Erythroblast (primary cell): Measurements from ENCODE around the gene AP1M1.

Experiments used
- DNase-seq, 2 experiments: peaks; one replicate each; lab custom pipeline; 2025; lab: John Stamatoyannopoulos, UW
- GATA1 ChIP-seq: IDR thresholded peaks from 2 replicates; pipeline ENCODE4 v1.6.1; 2011; ENCODE audit warnings: low read depth, mild to moderate bottlenecking, control low read depth, low read length, moderate library complexity
- POLR2A ChIP-seq: IDR thresholded peaks from 2 replicates; pipeline ENCODE4 v1.6.1; 2011; ENCODE audit warnings: mild to moderate bottlenecking, low read length

The AP1M1 gene

DNA sequence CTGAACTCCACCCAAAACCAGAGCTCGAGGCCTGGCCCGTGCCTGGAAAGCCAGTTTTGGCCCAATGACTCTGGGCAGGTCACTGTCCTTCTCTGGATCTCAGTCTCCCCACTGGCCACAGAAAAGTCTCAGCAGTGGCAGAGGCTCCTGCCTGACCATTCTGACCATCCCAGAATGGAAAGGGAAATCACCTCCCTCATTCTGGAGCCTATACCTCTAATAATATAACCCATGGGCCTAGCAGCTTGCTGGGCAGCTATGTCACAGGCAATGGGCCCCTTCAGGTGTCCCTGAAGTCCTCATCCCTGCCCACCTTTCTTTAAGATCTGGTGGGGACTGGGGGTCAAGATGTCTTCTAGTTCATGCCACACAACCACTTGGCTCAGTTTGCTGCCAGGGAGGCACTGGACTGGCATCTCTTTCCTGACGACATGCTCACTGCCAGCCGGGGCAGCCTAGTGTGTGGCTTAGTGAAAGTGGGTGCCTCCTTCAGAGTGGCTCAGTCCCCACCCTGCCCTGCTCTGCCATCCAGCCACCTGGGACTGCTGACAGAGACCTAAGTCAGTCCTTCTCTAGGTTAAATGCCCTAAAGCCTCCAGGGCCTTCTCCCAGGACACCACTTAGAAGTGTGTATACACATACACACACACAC is 62.6 kb downstream of the AP1M1 start:
- no peak for DNase-seq

DNA sequence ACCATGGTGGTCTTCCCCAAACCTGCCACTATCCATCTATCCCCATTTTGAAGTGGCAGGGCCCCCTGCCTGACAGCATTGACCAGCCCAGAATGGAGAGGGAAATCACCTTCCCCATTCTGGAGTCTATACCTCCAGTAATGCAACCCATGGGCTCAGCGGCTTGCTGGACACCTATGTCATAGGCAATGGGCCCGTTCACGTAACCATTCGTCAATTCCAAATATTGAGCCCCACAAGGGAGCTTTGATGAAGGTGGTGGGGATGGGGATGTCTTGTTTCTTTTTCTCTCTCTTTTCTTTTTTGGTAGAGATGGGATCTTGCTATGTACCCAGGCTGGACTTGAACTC is 63.1 kb downstream of the AP1M1 start:
- no peak for TF ChIP-seq POLR2A
- no peak for TF ChIP-seq GATA1
- DNase-seq: no peak

More for the DNA sequence above, 62.6 kb downstream of the AP1M1 start:
- no peak for TF ChIP-seq GATA1

DNA sequence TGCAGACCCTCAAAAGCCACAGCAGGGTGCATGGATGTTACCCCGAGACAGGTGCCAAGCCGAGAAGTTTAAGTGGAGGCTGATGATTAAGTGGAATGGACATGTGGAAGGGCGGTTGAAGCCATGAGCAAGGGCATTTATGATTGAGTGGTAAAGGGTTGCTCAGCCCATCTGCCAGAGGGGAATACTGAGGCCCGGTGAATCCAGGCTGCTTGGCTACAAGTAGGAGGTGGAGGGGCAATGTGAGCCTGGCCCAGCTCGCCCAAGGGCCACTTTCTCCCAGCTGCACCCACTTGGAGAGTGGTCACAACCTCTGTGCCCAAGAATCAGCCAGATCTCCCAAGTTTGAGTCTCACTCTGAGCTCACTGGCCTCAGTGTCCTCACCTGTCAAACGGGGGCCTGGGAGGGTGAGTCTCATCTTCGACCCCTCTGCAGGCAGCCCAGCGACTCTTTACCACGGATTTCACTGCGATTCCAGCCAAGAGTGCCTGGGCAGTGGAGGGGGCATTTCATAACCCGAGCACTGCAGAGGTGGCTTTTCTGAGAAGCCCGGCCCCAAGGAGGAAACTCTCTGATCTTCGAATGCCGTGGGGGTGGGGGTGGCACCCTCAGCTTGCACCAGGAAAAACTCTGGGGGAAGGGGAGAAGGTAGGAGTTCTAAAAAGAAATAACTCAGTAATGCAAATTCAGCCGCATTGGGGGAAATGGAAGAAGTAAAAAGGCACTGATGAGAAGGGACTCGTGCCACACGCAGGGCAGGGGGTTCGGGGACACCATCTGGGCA is 64.1 kb downstream of the AP1M1 start:
- TF ChIP-seq POLR2A (no peak), GATA1 (no peak)
- no peak for DNase-seq

DNA sequence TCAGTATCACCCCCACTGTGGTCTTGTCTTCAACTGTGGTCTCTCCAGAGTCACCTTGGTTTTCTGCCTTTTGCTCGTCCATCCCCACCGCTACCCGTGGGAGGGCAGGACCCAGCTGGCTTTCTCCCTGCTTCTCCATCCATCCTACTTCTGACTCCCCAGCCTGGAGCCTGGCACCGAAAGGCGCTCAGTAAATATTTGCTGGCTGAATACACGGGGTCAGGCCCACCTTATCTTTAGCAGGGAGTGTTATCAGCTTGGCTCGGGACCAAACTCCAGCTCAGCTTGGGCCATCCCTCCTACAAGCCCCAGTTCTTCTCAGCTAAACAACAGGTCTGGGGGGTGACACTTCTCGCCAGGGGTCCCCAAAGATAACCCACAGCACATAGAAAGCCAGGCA is 64.9 kb downstream of the AP1M1 start:
- TF ChIP-seq GATA1 (no peak), POLR2A (no peak)
- DNase-seq: peak; percentile 71 to 77

DNA sequence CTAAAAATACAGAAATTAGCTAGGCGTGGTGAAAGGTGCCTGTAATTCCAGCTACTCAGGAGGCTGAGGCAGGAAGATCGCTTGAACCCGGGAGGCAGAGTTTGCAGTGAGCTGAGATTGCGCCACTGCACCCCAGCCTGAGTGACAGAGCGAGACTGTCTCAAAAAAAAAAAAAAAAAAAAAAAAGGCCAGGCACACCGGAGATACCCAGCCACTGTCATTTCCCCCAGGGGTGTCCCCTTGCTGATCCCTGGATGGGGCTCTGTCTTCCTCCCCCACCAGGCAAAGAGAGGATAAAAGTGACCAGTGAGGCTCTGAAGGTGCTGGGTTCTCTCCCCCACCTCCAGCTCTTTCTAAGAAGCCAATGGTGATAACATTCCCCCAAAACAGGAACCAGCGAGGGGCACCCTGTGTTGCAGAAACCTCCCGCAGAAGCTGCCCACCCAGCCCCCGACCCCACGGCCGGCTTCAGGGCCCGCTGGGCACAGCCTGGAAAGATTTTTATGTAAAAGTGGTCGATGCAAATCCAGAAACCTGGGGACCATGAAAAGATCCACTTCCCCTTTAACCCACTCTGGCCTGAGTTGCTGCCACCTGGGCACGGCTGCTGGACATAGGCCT is 65.5 kb downstream of the AP1M1 start:
- TF ChIP-seq POLR2A: no peak
- no peak for TF ChIP-seq GATA1
- DNase-seq: no peak

DNA sequence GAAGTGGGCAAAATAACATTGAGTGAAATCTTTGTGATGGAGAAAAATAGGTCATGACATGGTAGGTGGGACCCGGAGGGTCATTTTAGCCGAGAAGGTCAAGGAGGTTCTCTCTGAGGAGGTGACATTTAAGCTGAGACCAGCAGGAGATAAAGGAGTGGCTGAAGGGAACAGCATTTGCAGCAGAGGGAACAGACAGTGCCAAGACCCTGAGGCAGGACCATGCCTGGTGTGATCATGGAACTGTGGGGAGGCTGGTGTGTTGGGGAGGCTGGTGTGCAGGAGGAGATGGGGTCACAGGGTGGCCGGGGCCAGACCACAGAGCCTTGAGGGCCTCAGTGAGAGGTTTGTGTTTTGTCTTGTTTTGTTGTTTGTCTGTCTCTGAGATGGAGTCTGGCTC is 67.5 kb downstream of the AP1M1 start:
- no peak for TF ChIP-seq GATA1
- TF ChIP-seq POLR2A: no peak
- no peak for DNase-seq

DNA sequence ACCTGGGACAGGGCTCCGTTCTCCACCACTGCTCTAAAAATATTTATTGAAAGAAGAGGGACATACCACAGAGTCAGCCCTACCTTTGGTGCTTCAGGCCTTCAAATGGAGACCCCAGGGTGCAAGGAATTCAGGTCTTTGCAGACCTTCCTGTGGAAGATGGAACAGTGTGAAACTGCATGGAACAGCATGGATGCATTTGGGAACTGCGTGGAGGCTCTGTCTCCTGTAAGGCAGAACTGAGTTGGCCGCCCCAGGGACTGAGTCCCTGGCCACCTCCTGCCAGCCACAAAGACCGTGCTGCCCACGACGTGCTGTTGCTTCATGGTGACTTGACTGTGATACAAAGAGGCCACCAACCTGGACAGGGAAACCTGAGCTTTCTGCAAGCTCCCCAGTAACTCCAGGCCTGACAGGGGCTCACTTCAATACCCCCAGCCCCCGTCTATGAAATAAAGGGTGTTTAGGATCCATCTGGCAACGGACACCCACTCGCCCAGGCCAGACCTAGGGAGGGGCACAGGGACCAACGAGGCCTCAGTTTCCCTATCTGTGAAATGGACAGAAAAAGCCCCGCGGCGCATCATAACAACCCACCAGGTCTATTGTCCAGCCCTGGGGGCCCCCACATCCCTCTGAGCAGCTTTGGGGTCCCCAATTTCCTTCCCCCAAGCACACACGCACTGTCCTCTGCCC is 68.3 kb downstream of the AP1M1 start:
- TF ChIP-seq GATA1: no peak
- TF ChIP-seq POLR2A: no peak
- no peak for DNase-seq

DNA sequence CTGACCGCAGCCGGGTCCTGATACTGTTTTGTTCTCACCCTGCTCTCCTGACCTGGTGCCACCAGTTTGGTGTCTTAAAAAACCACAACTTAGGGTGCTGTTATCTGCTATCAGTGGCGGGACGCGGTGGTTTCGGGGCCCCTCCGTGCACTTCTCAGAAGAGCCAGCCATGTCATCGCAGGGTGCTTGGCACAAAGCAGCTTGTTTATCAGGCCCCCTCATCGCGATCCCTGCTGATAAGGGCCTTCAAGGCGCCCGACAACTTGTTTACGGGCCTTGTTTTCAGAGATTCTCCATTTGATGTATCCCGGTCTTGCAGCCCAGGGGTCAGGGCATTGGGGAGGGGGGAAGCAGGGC is 68.9 kb downstream of the AP1M1 start:
- peak in 1 of 2 experiments; percentile 33 for DNase-seq
- TF ChIP-seq POLR2A (no peak), GATA1 (no peak)

DNA sequence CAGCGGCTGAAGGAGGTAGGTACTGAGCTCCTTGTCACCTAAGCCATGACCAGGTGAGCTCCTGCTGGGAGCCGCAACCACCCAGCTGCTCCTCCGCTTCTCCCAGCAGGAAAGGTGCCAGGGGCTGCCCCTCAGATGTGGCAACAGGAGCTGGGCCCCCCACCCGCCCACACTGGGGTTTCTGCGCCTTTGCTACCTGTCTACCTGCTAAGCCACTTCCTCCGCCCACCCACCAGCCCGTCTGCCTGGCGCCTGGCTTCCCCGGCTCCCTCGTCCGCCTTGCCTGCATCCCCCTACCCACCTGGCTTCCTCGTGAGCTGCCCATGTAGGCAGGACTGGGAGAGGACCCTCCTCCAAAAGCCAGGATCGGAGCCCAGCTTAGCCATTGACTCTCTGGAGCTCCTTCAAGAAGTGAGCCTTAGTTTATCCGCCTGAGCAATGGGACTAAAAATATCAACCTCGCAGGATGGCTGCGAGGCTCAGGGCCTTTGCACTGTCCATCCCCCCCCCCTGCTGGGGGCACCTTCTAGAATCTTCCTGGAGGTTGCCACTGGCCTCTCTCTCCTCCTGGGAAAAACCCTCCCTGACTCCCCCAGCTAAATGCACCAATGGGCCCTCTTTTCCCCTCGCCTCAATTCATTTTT is 71.1 kb downstream of the AP1M1 start:
- no peak for DNase-seq
- TF ChIP-seq GATA1 (no peak), POLR2A (no peak)

DNA sequence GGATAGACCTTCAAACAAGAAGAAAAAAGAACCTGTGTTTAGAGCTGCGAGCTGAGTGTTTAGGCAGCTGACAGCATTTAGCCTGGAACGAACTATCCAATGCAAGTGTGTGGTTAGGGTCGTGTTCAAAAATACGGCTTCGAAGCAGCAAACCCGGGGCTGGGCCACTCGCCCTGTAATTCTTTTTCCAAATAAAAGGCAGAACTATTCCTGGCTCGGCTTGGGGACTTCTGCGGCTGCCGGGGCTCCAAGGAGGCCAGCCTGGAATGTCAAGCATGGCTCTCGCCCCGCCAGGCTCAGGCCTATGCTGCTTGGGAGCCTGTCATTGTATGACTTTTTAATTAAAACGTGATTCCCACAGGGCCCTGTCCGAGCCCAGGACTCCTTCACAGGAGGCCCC is 75.2 kb downstream of the AP1M1 start:
- no peak for DNase-seq

DNA sequence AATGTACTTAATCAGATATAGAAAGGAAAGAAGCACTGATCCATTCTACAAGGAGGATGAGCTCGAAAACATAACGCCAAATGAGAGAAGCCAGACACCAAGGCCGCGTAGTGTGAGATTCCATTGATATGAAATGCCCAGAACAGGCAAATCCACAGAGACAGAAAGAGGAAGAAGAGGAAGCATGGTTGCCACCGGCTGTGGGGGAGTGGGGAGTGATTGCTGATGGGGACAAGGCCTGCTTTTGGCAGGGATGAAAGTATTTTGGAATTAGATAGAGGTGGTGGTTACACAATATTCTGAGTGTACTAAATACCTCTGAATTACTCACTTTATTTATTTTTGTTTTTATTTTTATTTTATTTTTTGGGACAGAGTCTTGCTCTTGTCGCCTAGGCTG is 76.7 kb downstream of the AP1M1 start:
- no peak for DNase-seq
- no peak for TF ChIP-seq POLR2A
- no peak for TF ChIP-seq GATA1

More for the DNA sequence above, 75.2 kb downstream of the AP1M1 start:
- TF ChIP-seq GATA1 (no peak), POLR2A (no peak)

DNA sequence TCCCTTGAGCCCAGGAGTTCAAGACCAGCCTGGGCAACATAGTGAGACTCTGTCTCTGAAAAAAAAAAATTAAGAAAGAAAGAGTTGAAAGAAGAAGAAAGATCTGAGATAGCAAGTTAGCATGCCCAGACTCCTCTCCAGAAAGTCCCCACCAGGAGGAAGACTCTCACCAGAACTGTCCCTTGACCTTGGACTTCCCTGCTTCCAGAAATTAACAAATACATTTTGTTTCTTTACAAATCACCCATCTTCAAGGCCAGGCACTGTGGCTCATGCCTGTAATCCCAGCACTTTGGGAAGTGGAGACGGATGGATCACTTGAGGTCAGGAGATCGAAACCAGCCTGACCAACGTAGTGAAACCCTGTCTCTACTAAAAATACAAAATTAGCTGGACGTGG is 82.6 kb downstream of the AP1M1 start:
- DNase-seq: no peak
- TF ChIP-seq GATA1 (no peak), POLR2A (no peak)

DNA sequence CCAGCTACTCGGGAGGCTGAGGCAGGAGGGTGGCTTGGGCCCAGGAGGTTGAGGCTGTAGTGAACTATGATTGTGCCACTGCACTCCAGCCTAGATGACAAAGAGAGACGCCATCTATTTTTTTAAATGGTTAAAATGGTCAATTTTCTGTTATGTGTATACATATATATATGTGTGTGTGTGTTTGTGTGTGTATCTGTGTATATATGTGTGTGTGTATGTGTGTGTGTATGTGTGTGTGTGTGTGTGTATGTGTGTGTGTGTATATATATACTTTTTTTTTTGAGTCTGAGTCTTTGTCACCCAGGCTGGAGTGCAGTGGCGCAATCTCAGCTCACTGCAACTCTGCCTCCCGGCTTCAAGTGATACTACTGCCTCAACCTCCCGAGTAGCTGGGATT is 84.0 kb downstream of the AP1M1 start:
- DNase-seq: no peak
- TF ChIP-seq GATA1: no peak
- TF ChIP-seq POLR2A: no peak
